Spinal cord (tissue), 10 donors: Measurements from ENCODE around the gene METTL26. TPM values are rescaled to one million over a fixed set of nuclear protein-coding genes. Genes with fewer than 3 reads are reported as not detected.

ENCODE experiments used
- DNase-seq, 6 donors: peaks; one replicate each; pipeline versions ENCODE4 v3.0.0 to v3.0.0-alpha.2; 2013 to 2015; ENCODE audit warnings: low spot score in 6 of 6, low read depth in 4 of 6
- H3K27ac ChIP-seq: one replicate; pipeline ENCODE4 v1.5.1; 2013; ENCODE audit warnings: low read depth, low read length, control low read depth
- H3K27me3 ChIP-seq: one replicate; pipeline ENCODE4 v1.6.1; 2013; ENCODE audit warnings: low read length; ENCODE audit not compliant: control insufficient read depth, insufficient read depth
- H3K36me3 ChIP-seq: one replicate; pipeline ENCODE4 v1.6.1; 2013; ENCODE audit warnings: low read length; ENCODE audit not compliant: control insufficient read depth, insufficient read depth
- H3K4me1 ChIP-seq: one replicate; pipeline ENCODE4 v1.6.1; 2013; ENCODE audit warnings: low read length; ENCODE audit not compliant: control insufficient read depth, insufficient read depth
- H3K4me3 ChIP-seq: one replicate; pipeline ENCODE4 v1.5.1; 2013; ENCODE audit warnings: low read depth, low read length, control low read depth
- H3K9me3 ChIP-seq: one replicate; pipeline ENCODE4 v1.6.1; 2013; ENCODE audit warnings: low read length; ENCODE audit not compliant: control insufficient read depth, insufficient read depth
- WGBS: methylation state at CpG from one replicate; pipeline ENCODE4 v1.1.5; 2013; ENCODE audit warnings: missing lambda C conversion rate; ENCODE audit not compliant: insufficient coverage; 5-methylcytosine and 5-hydroxymethylcytosine counted together
- polyA plus RNA-seq, 2 donors: library from polyadenylated mRNA; unstranded; fragments of 120-200 nt; gene quantifications; one replicate each; pipeline ENCODE4 v1.2.1, GENCODE V29; 2013; ENCODE audit not compliant: insufficient read length in 2 of 2
- total RNA-seq, 2 donors: library from RNA; depleted of rRNA in 1 of 2; stranded (reverse); fragments of 120-200 nt in 1 of 2; fragments of >200 nt in 1 of 2; gene quantifications; one replicate each; pipeline versions ENCODE4 v1.2.3 to v1.2.4, GENCODE V29; 2013 to 2014
- donor health status: healthy.

METTL26 gene
- total and polyA plus RNA-seq, 4 donors, result 26.8 to 124 (median 96.3) TPM

DNA sequence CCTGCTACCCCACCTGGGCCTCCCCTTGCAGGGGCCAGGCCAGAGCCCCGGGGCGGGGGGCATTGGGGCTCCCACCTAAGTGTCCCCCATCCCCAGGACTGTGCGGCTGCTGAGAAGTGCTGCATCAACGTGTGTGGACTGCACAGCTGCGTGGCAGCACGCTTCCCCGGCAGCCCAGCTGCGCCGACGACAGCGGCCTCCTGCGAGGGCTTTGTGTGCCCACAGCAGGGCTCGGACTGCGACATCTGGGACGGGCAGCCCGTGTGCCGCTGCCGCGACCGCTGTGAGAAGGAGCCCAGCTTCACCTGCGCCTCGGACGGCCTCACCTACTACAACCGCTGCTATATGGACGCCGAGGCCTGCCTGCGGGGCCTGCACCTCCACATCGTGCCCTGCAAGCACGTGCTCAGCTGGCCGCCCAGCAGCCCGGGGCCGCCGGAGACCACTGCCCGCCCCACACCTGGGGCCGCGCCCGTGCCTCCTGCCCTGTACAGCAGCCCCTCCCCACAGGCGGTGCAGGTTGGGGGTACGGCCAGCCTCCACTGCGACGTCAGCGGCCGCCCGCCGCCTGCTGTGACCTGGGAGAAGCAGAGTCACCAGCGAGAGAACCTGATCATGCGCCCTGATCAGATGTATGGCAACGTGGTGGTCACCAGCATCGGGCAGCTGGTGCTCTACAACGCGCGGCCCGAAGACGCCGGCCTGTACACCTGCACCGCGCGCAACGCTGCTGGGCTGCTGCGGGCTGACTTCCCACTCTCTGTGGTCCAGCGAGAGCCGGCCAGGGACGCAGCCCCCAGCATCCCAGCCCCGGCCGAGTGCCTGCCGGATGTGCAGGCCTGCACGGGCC is 3.4 kb downstream of the METTL26 start:
- DNase-seq, result no peak
- WGBS, result 91% methylated on average over 67 of the region's 67 CpGs
- H3K36me3 ChIP-seq, result peaks cover 70% of the 10 kb centered on the region
- no peaks in the 10 kb centered on the region for H3K9me3 ChIP-seq
- no peak overlapping the region for H3K4me3 ChIP-seq
- no peak overlapping the region for H3K27ac ChIP-seq
- H3K27me3 ChIP-seq, result no peaks in the 10 kb centered on the region
- peaks cover 49% of the 10 kb centered on the region for H3K4me1 ChIP-seq

DNA sequence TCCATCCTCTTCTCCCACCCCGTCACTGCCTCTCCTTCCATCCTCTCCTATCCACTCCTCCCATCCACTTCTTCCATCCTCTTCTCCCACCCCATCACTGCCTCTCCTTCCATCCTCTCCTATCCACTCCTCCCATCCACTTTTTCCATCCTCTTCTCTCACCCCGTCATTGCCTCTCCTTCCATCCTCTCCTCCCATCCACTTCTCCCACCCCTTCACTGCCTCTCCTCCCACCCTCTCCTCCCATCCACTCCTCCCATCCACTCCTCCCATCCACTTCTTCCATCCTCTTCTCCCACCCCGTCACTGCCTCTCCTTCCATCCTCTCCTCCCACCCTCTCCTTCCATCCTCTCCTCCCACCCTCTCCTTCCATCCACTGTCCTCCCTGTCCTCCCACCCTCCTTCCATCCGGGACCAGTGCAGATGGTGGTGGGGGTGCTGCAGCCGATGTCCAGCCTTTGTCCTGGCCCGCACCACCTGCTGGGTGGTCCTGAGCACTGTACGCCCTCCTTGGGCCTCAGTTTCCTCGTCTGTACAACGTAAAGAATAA is 4.2 kb downstream of the METTL26 start:
- Histone ChIP-seq H3K9me3 (no peaks in the 10 kb centered on the region), H3K36me3 (peaks cover 79% of the 10 kb centered on the region), H3K4me1 (peaks cover 44% of the 10 kb centered on the region), H3K27me3 (no peaks in the 10 kb centered on the region), H3K27ac (no peak overlapping the region), H3K4me3 (no peak overlapping the region)
- DNase-seq, result no peak
- WGBS, result 59% methylated on average over 8 of the region's 9 CpGs

- WGBS, result 11% methylated on average over 22 of the region's 23 CpGs
- Histone ChIP-seq H3K9me3 (no peaks in the 10 kb centered on the region), H3K27me3 (no peaks in the 10 kb centered on the region), H3K4me3 (no peak within 1 kb of the TSS), H3K4me1 (peaks cover 44% of the 10 kb centered on the region), H3K27ac (peak within 1 kb of the TSS; percentile 33), H3K36me3 (peaks cover 88% of the 10 kb centered on the region)
- no peak for DNase-seq
These were observed 5.2 kb downstream of the METTL26 start, which contains the start of gene WFIKKN1 for GRCh38 chr16:630815-631405. WFIKKN1 (plus strand) TSS chr16:630985; CDS start chr16:631254, 269 bp downstream.

- Histone ChIP-seq H3K27me3 (no peaks in the 10 kb centered on the region), H3K4me3 (no peak overlapping the region), H3K36me3 (peaks cover 91% of the 10 kb centered on the region), H3K9me3 (no peaks in the 10 kb centered on the region), H3K27ac (peak overlapping the region; percentile 1), H3K4me1 (peaks cover 39% of the 10 kb centered on the region)
- 34% methylated on average over 27 of the region's 29 CpGs for WGBS
- peak in 1 of 6 donors; percentile 4 for DNase-seq
These were observed 5.8 kb downstream of the METTL26 start for GRCh38 chr16:630249-630814.

DNA sequence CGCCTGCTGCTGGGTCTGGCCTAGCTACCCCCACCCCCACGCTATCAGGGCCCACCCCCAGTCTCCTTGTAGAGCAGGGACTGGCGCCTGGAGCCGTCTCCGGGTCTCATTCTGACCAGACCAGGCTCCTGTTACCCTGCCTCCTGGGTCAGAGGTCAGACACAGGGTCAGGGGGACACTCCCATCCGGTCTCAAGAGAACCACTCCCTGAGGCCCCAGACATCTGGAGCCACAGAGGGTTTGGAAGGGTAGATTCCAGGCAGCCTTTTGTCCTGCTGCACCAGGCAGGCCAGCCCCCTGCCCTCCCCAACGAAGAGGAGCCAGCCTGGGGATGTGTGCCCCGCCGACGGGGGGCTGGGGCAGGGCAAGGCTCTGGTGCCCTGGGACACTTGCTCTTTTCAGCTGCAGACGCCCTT is 6.3 kb downstream of the METTL26 start:
- WGBS, result 43% methylated on average over 7 of the region's 11 CpGs
- Histone ChIP-seq H3K36me3 (peaks cover 91% of the 10 kb centered on the region), H3K4me1 (peaks cover 37% of the 10 kb centered on the region), H3K27ac (peak overlapping the region; percentile 1), H3K27me3 (no peaks in the 10 kb centered on the region), H3K9me3 (no peaks in the 10 kb centered on the region), H3K4me3 (no peak overlapping the region)
- no peak for DNase-seq

GRCh38 chr16:629185-629832 is 6.8 kb downstream of the METTL26 start:
- peaks cover 87% of the 10 kb centered on the region for H3K36me3 ChIP-seq

GRCh38 chr16:628321-629061 is 7.6 kb downstream of the METTL26 start:
- Histone ChIP-seq H3K27me3 (no peaks in the 10 kb centered on the region), H3K4me3 (no peak overlapping the region), H3K36me3 (peaks cover 79% of the 10 kb centered on the region), H3K4me1 (peaks cover 32% of the 10 kb centered on the region), H3K27ac (no peak overlapping the region), H3K9me3 (no peaks in the 10 kb centered on the region)
- WGBS, result 90% methylated on average over 32 of the region's 33 CpGs
- no peak for DNase-seq

More at GRCh38 chr16:629185-629832, 6.8 kb downstream of the METTL26 start:
- no peak overlapping the region for H3K4me3 ChIP-seq
- no peak overlapping the region for H3K27ac ChIP-seq
- no peaks in the 10 kb centered on the region for H3K27me3 ChIP-seq
- peaks cover 34% of the 10 kb centered on the region for H3K4me1 ChIP-seq
- no peaks in the 10 kb centered on the region for H3K9me3 ChIP-seq
- WGBS, result 38% methylated on average over 26 of the region's 29 CpGs
- DNase-seq, result peak in 1 of 6 donors; percentile 14

GRCh38 chr16:627454-628239 is 8.5 kb downstream of the METTL26 start:
- no peaks in the 10 kb centered on the region for H3K27me3 ChIP-seq
- peaks cover 32% of the 10 kb centered on the region for H3K4me1 ChIP-seq
- peaks cover 73% of the 10 kb centered on the region for H3K36me3 ChIP-seq
- no peak overlapping the region for H3K27ac ChIP-seq
- WGBS, result 89% methylated on average over 44 of the region's 50 CpGs
- no peak for DNase-seq
- no peaks in the 10 kb centered on the region for H3K9me3 ChIP-seq
- H3K4me3 ChIP-seq, result no peak overlapping the region
